Mesangial cell (primary cell): ENCODE data around the gene NEK10. TPM values are rescaled to one million over a fixed set of nuclear protein-coding genes. Genes with fewer than 3 reads are reported as not detected.

Experiments
- total RNA-seq: library from RNA; depleted of rRNA; stranded (reverse); fragments of >200 nt; gene quantifications from 2 replicates; pipeline ENCODE4 v1.2.3, GENCODE V29; 2015

Gene NEK10
- total RNA-seq = under 0.01 and 0.33 TPM in 2 replicates

DNA sequence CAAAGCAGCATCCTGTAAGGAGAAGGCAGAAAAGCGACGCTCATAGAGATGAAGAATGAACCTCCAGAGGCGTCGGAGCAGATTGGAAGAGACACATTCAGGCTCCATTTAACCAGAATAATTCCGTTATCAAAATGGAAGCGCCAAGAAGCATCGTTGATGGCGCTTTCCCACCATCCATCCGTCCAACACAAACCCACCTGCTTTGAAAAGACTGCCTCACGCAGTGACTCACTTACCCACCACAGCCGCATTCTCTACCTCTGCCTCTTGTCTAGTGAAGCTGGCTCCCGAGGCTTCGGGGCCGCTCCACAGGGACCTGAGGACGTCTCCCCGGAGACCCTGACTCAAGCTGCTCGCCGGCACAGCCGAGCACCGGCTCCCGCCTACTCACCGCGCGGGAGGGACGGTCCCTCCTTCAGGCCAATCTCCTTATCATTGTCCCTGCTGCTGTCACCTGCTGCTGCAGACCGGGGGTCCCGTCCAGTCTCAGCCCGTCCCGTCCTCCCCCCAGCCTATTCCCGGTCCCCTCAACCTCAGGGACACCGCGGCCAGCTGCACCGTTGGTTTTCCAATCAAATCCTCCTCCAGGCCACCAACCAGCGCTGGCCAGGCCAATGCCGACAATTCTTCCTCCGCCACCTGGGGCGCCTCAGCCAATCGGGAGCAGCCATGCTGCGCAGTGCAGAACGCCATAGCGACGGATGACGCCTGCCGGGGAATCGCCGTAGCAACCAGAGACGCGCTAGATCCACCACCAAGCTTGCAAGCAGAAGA lies at the start of gene NEK10:
Gene NEK10, minus strand, starts transcription at position 553 of the 777 bp plus-strand sequence. CDS start 16,501 bp downstream, outside the sequence.

Other genes with a start within 250 kb of the NEK10 start
- 20.4 and 24.0 TPM in 2 replicates for gene SLC4A7, start 115.0 kb upstream of the NEK10 start, total RNA-seq